ENCODE results near the gene MAP3K3. TPM values are rescaled to one million over a fixed set of nuclear protein-coding genes. Genes with fewer than 3 reads are reported as not detected.

Gene MAP3K3
- total RNA-seq (10 to 100 TPM; 30.6 to 79.3 (median 50.3) TPM), polyA plus RNA-seq (10 to 100 TPM; 21.1 to 29.4 TPM)
- long read RNA-seq, donor 1, full-length matches to known transcripts: 51 of 81 reads
- long read RNA-seq, donor 1, partial matches to known transcripts: 13 of 81 reads
- long read RNA-seq, donor 1, other reads (novel, unspliced or antisense): 17 of 81 reads
- long read RNA-seq, donor 2, full-length matches to known transcripts: 42 of 69 reads
- long read RNA-seq, donor 2, partial matches to known transcripts: 21 of 69 reads
- long read RNA-seq, donor 2, other reads (novel, unspliced or antisense): 6 of 69 reads
- long read RNA-seq, donor 3, partial matches to known transcripts: 14 of 26 reads
- long read RNA-seq, donor 3, other reads (novel, unspliced or antisense): 12 of 26 reads

DNA sequence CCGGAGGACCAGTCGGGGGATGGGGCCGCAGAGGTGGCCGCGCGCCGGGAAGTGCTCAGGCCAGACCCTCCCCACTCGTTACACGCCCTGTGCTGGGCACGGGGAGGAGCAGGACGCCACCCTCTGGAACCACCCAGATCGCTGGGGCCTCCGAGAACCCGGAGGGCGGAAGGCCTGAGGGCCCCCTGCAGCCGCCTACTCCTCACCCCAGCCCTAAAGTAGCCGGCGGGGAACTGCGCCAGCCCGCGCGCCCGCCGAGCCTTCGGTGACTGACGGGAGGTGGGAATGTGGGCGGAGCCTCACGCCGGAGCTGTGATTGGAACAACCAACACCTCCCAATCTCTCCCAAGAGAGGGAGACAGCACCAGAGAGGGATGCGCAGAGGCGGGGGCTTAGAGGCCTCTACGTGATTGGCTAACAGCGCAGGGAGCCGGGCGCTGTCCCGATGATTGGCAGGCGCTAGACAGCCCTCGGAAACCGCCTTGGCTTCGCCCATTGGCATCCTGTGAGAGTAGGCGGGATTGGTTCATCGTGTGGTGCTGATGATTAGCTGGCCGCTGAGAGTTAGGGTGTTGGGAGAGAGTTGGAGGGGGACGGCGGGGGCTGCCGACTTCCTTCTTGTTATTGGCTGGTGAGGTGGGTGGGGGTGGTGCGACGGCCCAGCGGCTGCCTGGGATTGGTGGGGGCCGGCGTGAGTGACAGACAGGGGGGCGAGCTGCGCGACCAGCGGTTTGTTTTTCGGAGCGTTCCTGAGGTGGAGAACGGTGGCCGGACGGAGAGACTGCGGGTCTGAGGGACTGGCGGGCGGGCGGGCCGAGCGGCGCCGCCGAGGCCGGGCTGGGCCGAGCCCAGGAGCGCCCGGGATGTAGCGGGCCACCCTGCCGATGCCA lies at the start of gene MAP3K3:
Gene MAP3K3, plus strand, starts transcription at position 734 of the 890 bp plus-strand sequence. CDS start 343 bp downstream, outside the sequence.
- TF ChIP-seq, protein P1, sequence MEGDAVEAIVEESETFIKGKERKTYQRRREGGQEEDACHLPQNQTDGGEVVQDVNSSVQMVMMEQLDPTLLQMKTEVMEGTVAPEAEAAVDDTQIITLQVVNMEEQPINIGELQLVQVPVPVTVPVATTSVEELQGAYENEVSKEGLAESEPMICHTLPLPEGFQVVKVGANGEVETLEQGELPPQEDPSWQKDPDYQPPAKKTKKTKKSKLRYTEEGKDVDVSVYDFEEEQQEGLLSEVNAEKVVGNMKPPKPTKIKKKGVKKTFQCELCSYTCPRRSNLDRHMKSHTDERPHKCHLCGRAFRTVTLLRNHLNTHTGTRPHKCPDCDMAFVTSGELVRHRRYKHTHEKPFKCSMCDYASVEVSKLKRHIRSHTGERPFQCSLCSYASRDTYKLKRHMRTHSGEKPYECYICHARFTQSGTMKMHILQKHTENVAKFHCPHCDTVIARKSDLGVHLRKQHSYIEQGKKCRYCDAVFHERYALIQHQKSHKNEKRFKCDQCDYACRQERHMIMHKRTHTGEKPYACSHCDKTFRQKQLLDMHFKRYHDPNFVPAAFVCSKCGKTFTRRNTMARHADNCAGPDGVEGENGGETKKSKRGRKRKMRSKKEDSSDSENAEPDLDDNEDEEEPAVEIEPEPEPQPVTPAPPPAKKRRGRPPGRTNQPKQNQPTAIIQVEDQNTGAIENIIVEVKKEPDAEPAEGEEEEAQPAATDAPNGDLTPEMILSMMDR (IDR thresholded peaks at IDR 0.05): peak in 6 of 9 donors; percentile 25 to 52 (median 34)
- H3K4me1 ChIP-seq: peaks cover 4 to 45% (median 40%) of the 10 kb centered on the region in 9 donors
- H3K27ac ChIP-seq: peak within 1 kb of the TSS; percentile 84 to 95 (median 91)
- intact Hi-C loops (cut with DNase I): loop anchor here in 4 of 10 donors (5.0 to 10.0 kb wide), 4 partner anchors 53 to 123 kb away; partner anchors contain the start of gene STRADA (in 1 of the 4)
- no peaks in the 10 kb centered on the region for H3K9me3 ChIP-seq
- H3K36me3 ChIP-seq: no peaks in the 10 kb centered on the region
- H3K27me3 ChIP-seq: no peaks in the 10 kb centered on the region
- ATAC-seq (peak; percentile 95 to 98 (median 96)), DNase-seq (peak; percentile 98 to 99)
- WGBS, 2 donors: 0% methylated on average over 60 to 75 of the region's 75 CpGs
- peak within 1 kb of the TSS; percentile 61 to 90 (median 77) for H3K4me3 ChIP-seq

DNA sequence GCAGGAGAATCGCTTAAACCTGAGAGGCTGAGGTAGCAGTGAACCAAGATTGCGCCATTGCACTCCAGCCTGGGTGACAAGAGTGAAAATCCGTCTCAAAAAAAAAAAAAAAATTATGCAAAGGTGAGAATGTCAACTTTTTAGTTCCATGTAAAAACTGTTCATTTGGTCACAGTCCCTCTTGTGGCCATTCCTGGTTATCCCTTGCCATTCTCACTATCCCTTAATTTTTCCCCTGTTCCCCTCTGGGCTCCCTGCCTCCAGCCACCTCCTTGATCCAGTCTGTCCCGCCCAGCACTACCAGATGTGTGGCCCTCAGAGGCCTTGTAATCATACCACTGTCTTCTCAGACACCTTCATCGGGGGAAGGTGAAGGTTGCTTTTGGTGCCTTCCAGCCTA lies 48.6 kb upstream of the MAP3K3 start:
- H3K4me3 ChIP-seq: no peak overlapping the region
- peaks cover 0 to 16% (median 5%) of the 10 kb centered on the region in 9 donors for H3K4me1 ChIP-seq
- H3K36me3 ChIP-seq: peaks cover 0 to 12% (median 0%) of the 10 kb centered on the region in 9 donors
- no peaks in the 10 kb centered on the region for H3K9me3 ChIP-seq
- WGBS, 2 donors: 86 to 90% methylated on average over 5 of the region's 5 CpGs
- ATAC-seq (no peak), DNase-seq (no peak)
- intact Hi-C loops (cut with DNase I): no loop called here
- TF ChIP-seq, protein P1 (IDR thresholded peaks at IDR 0.05): peak in 5 of 9 donors; percentile 13 to 31 (median 23)
- no peak overlapping the region for H3K27ac ChIP-seq
- no peaks in the 10 kb centered on the region for H3K27me3 ChIP-seq

DNA sequence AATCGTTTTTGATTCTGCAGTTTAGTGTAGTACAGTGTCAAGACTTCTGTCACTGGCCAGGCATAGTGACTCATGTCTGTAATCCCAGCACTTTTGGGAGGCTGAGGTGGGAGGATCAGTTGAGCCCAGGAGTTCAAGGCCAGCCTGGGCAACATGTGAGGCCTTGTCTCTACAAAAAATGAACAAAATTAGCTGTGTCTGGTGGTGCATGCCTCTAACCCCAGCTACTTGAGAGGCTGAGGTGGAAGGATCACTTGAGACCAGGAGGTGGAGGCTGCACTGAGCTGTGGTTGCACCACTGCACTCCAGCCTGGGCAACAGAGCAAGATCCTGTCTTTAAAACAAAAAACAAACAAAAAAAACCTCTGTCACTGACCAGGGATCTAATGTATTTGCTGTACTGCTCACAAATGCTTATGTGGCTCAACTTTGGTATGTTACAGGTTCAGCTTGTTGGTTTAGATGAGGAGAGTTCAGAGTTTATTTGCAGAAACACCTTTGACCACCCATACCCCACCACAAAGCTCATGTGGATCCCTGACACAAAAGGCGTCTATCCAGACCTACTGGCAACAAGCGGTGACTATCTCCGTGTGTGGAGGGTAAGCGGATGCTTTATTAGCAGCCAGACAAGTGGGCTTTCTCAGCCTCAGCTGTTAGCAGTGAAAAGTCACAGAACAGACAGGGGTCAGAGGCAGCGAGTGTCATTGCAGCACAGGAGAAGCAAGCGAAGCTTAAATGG lies 44.0 kb upstream of the MAP3K3 start:
- no peaks in the 10 kb centered on the region for H3K9me3 ChIP-seq
- WGBS, 2 donors: 77 to 81% methylated on average over 7 of the region's 7 CpGs
- H3K4me3 ChIP-seq: no peak overlapping the region
- ATAC-seq: no peak
- no peak for DNase-seq
- H3K27me3 ChIP-seq: no peaks in the 10 kb centered on the region
- intact Hi-C loops (cut with DNase I): no loop called here
- H3K36me3 ChIP-seq: peaks cover 0 to 51% (median 32%) of the 10 kb centered on the region in 9 donors
- TF ChIP-seq, protein P1 (IDR thresholded peaks at IDR 0.05): no peak
- H3K27ac ChIP-seq: no peak overlapping the region
- peaks cover 0 to 33% (median 0%) of the 10 kb centered on the region in 9 donors for H3K4me1 ChIP-seq

All from heart right ventricle (tissue), 16 donors.